Loucy (cell line): Measurements from ENCODE around the gene SGK1.

Source experiments
- EZH2phosphoT487 ChIP-seq: fragments of 200-600 bp; IDR thresholded peaks from 2 replicates; pipeline ENCODE4 v1.6.1; 2018; ENCODE audit warnings: antibody characterized with exemption, mild to moderate bottlenecking, moderate library complexity, borderline replicate concordance
- TF ChIP-seq, protein P1 (sequence below): fragments of 200-600 bp; sonication (generic); conservative IDR thresholded peaks from 2 replicates; pipeline ENCODE4 v1.5.1; 2014; ENCODE audit warnings: mild to moderate bottlenecking, antibody characterized with exemption, low read length

DNA sequence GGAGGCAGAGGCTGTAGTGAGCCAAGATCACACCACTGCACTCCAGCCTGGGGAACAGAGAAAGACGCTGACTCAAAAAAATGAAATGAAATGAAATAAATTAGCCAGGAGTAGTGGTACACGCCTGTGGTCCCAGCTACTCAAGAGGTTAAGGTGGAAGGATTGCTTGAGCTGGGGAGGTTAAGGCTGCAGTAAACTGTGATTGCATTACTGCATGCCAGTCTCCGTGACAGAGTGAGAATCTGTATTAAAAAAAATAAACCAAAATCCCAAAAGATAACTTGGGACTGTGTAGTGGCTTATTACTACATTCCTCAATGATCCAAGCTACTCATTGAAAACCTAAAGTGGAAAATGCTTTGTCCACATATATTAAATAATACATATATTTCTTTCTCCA is 87.0 kb downstream of the SGK1 start:
- TF ChIP-seq, protein P1, sequence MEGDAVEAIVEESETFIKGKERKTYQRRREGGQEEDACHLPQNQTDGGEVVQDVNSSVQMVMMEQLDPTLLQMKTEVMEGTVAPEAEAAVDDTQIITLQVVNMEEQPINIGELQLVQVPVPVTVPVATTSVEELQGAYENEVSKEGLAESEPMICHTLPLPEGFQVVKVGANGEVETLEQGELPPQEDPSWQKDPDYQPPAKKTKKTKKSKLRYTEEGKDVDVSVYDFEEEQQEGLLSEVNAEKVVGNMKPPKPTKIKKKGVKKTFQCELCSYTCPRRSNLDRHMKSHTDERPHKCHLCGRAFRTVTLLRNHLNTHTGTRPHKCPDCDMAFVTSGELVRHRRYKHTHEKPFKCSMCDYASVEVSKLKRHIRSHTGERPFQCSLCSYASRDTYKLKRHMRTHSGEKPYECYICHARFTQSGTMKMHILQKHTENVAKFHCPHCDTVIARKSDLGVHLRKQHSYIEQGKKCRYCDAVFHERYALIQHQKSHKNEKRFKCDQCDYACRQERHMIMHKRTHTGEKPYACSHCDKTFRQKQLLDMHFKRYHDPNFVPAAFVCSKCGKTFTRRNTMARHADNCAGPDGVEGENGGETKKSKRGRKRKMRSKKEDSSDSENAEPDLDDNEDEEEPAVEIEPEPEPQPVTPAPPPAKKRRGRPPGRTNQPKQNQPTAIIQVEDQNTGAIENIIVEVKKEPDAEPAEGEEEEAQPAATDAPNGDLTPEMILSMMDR, result no peak
- no peak for TF ChIP-seq EZH2phosphoT487
